Measurements from ENCODE around the gene RMND5B.

RMND5B gene

DNA sequence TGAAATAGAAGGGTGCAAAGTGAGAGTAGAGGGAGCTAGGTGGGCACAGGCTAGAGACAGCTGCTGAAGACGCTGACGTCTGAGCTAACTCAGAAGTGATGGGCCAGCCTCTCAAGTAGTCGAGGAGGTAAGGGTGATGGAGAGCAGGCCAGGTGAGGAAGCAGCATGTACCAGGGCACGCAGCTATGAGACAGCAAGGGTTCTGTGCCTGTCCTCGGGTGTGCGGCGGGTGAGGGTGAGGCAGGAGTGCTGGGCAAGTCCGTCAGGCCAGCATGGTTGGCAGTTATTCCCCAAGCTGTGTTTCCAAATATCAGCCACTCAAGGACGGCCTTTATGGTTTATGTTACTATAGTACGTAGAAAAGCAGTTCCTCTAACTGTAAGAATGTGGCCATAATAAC lies 6.2 kb downstream of the RMND5B start:
- TF ChIP-seq, protein P1, sequence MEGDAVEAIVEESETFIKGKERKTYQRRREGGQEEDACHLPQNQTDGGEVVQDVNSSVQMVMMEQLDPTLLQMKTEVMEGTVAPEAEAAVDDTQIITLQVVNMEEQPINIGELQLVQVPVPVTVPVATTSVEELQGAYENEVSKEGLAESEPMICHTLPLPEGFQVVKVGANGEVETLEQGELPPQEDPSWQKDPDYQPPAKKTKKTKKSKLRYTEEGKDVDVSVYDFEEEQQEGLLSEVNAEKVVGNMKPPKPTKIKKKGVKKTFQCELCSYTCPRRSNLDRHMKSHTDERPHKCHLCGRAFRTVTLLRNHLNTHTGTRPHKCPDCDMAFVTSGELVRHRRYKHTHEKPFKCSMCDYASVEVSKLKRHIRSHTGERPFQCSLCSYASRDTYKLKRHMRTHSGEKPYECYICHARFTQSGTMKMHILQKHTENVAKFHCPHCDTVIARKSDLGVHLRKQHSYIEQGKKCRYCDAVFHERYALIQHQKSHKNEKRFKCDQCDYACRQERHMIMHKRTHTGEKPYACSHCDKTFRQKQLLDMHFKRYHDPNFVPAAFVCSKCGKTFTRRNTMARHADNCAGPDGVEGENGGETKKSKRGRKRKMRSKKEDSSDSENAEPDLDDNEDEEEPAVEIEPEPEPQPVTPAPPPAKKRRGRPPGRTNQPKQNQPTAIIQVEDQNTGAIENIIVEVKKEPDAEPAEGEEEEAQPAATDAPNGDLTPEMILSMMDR (IDR thresholded peaks at IDR 0.05; ENCODE audit: unreplicated experiment in 3 of 3): no peak
- Mint-ChIP-seq H3K4me3 (no peak overlapping the region), H3K9me3 (no peaks in the 10 kb centered on the region), H3K4me1 (peaks cover 5% of the 10 kb centered on the region), H3K27ac (no peak overlapping the region), H3K36me3 (ENCODE audit: low read depth) (peaks cover 25% of the 10 kb centered on the region), H3K27me3 (ENCODE audit: low read depth) (no peaks in the 10 kb centered on the region)

DNA sequence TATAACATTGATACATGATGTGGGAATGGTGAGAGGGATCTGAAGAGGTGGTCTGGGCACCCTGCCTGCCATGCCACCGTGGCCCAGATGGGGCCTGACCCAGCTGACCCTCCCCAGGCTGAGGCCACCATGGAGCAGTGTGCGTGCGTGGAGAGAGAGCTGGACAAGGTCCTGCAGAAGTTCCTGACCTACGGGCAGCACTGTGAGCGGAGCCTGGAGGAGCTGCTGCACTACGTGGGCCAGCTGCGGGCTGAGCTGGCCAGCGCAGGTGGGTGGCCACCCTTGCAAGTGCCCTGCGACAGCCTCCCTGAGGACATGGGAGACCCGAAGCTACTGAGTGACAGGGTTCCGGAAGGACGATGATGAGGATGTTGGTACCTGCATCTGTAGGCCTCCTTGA lies 7.2 kb downstream of the RMND5B start:
- Mint-ChIP-seq H3K4me1 (peaks cover 14% of the 10 kb centered on the region), H3K9me3 (no peaks in the 10 kb centered on the region), H3K36me3 (ENCODE audit: low read depth) (peaks cover 32% of the 10 kb centered on the region), H3K27me3 (ENCODE audit: low read depth) (no peaks in the 10 kb centered on the region), H3K4me3 (no peak overlapping the region), H3K27ac (no peak overlapping the region)
- TF ChIP-seq, protein P1 (IDR thresholded peaks at IDR 0.05; ENCODE audit: unreplicated experiment in 3 of 3): no peak

DNA sequence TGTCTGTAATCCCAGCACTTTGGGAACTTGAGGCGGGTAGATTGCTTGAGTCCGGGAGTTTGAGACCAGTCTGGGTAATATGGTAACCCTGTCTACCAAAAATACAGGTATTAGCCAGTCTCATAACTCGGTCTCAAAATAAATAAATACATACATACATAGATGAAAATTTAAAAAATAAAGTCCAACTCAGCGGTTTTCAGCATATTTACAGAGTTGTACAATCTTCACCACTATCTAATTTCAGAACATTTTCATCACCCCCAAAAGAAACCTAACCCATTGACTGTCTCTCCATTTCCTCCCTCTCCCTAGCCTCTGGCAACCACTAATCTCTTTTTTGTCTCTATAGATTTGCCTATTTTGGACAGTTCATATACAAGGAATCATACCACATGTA lies 10.7 kb downstream of the RMND5B start:
- no peaks in the 10 kb centered on the region for H3K9me3 Mint-ChIP-seq
- peaks cover 48% of the 10 kb centered on the region for H3K36me3 Mint-ChIP-seq (ENCODE audit: low read depth)
- peaks cover 28% of the 10 kb centered on the region for H3K4me1 Mint-ChIP-seq
- no peaks in the 10 kb centered on the region for H3K27me3 Mint-ChIP-seq (ENCODE audit: low read depth)
- TF ChIP-seq, protein P1 (IDR thresholded peaks at IDR 0.05; ENCODE audit: unreplicated experiment in 3 of 3): no peak
- H3K4me3 Mint-ChIP-seq: no peak overlapping the region
- H3K27ac Mint-ChIP-seq: no peak overlapping the region

DNA sequence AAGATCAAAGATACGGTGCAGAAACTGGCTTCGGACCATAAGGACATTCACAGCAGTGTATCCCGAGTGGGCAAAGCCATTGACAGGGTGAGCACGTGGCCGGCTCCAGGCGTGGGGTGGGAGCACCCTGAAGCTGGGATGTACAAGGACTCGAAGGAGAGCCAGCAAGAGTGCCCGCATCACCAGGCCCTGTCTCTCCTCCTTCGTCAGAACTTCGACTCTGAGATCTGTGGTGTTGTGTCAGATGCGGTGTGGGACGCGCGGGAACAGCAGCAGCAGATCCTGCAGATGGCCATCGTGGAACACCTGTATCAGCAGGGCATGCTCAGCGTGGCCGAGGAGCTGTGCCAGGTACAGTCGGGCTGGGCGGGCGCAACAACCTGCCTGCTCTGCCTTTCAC lies 11.8 kb downstream of the RMND5B start:
- peak overlapping the region in 1 of 3 experiments; percentile 77 for H3K27ac Mint-ChIP-seq
- H3K9me3 Mint-ChIP-seq: no peaks in the 10 kb centered on the region
- H3K36me3 Mint-ChIP-seq (ENCODE audit: low read depth): peaks cover 58% of the 10 kb centered on the region
- H3K4me1 Mint-ChIP-seq: peaks cover 28% of the 10 kb centered on the region
- H3K4me3 Mint-ChIP-seq: no peak overlapping the region
- H3K27me3 Mint-ChIP-seq (ENCODE audit: low read depth): no peaks in the 10 kb centered on the region
- TF ChIP-seq, protein P1 (IDR thresholded peaks at IDR 0.05; ENCODE audit: unreplicated experiment in 3 of 3): no peak

DNA sequence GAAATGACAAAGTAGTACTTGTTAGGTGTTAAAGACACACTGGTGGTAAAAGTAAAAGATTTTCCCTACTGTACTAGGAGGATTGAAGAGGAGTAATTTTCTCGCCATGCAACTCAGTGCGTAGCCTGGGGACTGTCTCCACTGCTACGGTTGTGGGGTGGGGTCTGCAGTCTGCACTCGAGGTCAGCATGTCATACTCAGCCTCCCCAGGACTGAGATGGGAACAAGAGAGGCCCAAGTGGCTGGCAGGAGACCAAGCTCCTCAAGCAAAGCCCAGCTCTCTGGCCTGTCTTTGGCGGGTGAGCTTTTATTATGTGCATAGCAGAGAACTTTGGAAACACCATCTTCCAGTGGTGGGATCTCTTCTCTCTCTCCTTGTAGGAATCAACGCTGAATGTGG lies 12.4 kb downstream of the RMND5B start:
- H3K27me3 Mint-ChIP-seq (ENCODE audit: low read depth): no peaks in the 10 kb centered on the region
- TF ChIP-seq, protein P1 (IDR thresholded peaks at IDR 0.05; ENCODE audit: unreplicated experiment in 3 of 3): no peak
- H3K9me3 Mint-ChIP-seq: no peaks in the 10 kb centered on the region
- H3K4me3 Mint-ChIP-seq: no peak overlapping the region
- H3K36me3 Mint-ChIP-seq (ENCODE audit: low read depth): peaks cover 63% of the 10 kb centered on the region
- peaks cover 29% of the 10 kb centered on the region for H3K4me1 Mint-ChIP-seq
- peak overlapping the region in 2 of 3 experiments; percentile 77 to 78 for H3K27ac Mint-ChIP-seq

DNA sequence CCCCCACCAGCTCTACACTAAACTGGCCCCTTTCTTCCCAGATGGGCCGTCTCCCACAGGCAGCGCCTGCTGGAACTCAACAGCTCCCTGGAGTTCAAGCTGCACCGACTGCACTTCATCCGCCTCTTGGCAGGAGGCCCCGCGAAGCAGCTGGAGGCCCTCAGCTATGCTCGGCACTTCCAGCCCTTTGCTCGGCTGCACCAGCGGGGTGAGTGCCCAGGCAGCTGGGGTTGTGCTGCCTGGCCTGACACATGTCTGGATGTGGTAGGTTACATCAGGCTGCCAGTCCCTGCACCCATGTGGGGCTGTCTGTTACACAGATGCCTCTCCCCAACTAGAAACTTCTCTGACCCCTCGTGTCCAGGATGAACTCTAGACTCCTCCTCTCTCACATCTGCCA lies 13.1 kb downstream of the RMND5B start:
- Mint-ChIP-seq H3K36me3 (ENCODE audit: low read depth) (peaks cover 66% of the 10 kb centered on the region), H3K27ac (peak overlapping the region in 2 of 3 experiments; percentile 77 to 78), H3K4me3 (peak overlapping the region in 1 of 3 experiments; percentile 17), H3K27me3 (ENCODE audit: low read depth) (no peaks in the 10 kb centered on the region), H3K9me3 (no peaks in the 10 kb centered on the region), H3K4me1 (peaks cover 33% of the 10 kb centered on the region)
- TF ChIP-seq, protein P1 (IDR thresholded peaks at IDR 0.05; ENCODE audit: unreplicated experiment in 3 of 3): no peak
